ENCODE data around the gene UBE2E2.
"Not testable (repeated sequence)": the region's sequence is repeated elsewhere in the genome, so short reads cannot be mapped to it uniquely, and the experiment has no call there.

Gene UBE2E2

DNA sequence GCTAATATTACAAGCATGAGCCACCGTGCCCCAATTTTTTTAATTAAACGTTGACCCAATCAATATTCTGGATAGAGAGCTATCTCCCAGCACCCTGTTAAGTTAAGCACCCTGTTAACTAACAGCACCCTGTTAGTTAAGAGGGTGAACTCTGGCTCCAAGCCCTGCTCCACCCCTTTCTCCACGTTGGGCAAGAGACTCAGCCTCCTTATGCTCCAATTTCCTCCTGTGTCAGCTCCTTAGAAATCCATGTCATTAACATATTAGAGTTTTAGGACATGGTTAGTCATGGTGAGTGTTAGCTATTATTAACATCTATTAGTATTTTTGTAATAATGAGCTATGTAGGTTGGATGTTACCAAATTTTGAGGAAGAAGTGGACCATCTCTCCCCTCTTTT is 385.4 kb downstream of the UBE2E2 start:
- no peak for DNase-seq (ENCODE audit: low read depth in 3 of 3)

DNA sequence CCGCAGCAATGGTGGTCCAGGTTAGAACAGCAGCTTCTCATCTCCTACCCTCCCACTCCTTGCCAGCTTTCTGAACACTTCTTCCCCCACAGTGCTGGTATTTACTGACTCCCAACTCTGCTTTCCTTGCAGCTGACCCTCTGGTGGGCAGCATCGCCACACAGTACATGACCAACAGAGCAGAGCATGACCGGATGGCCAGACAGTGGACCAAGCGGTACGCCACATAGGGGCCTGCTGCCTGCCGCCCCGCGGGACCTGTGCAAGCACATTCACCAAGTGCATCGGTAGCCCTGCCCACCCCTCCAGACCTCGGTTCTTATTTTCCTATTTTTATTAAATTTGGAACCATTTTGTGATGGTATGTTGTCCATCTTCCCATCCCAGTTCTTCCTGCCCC is 386.5 kb downstream of the UBE2E2 start:
- no peak for DNase-seq (ENCODE audit: low read depth in 3 of 3)

DNA sequence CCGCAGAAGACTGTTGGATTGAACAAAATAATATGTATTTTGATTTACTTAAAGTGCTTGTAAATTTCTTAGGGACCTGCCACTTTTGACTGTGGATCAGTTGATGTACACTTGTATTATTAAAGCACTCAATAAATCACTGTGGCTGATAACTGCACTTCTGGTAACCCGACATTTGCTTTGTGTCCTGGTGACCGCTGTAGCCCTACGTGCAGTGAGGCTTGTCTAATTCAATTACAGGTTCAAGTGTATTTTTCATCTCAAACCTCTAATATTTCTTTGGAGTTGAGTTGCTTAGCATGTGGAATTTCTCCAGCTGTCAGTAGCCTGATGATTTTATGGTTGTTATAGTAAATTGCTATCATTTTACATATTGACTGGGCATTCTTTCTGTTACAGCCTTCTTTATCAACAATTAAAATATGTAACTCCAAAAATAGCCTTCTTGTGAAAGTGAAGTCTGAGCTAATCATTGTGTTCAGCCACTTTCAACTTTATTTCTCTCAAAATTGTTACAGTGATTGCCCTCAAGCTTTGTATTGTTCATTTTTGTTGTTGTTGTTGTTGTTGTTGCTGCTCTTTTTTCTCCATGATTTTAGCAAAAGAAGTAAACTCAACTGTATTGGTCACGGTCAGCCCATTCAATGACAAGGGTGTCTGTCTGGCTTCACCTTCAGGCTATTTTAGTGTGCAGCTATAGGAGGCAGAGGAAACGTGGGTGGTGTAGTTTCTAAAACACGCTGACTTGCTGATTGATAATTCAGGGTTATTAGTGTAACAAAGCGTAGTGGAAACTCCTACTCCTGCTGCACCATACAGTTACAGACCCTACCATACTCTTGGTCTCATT is 387.5 kb downstream of the UBE2E2 start:
- no peak for DNase-seq (ENCODE audit: low read depth in 3 of 3)

DNA sequence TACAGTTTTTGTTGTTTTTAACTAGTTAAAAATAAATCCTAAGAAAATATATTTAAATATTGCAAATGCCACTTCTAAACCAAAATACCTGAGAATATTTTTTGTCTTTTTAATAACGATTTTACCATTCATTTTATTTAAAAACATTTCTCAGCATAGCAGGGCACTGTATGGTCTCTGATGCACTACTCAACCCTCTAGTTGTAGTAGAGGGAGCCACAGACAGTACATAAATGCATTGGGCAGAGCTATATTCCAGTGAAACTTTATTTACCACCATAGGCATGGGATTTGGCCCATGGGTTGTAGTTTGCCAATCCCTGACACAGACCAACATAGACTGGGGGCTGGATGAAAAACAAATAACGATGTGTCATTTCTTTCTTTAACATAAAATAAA is 388.2 kb downstream of the UBE2E2 start:
- DNase-seq (ENCODE audit: low read depth in 3 of 3) = no peak

DNA sequence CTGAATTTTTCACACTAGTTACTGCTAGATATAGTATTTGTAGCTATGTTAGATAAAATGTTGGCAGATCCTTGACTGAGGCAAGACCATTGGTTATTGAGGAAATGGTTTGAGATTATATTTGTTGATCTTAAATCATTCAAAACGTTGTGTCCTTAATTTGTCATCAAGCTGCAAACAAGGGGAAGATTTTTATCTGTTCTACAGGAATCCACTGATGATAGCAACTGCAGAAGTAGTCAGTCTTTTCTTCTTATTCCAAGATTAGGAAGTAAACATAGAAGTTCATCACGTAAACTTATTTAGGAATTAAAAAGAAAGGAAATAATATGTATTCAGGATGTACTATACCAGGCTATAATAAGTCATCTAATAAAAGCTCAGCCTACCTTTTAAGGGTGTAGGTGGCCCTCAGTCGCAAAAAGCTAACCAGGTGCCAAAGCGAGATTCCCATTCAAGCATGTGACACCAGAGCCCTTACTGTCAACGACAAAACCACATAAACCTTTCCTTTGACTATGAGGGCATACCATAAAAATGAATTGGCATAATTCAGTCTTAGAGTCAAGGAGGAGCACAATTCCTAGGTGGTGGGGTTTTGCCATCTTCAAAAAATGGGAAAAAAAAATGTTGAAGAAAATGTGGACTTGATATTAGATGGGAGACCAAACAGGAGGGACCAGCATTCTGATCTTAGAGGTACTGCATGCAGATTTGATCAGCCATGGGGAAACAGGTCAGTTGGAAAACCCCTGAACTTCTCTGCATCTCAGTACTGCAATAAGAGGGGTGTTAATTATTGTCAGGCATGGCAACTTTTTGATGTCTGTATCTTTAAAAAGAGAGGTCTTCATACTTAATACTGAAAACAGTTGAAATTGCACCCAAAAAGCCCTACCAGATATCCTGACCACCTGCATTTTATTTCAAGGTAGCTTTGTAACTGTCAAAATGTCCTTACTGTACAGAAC is 390.1 kb downstream of the UBE2E2 start:
- DNase-seq (ENCODE audit: low read depth in 3 of 3) = no peak

DNA sequence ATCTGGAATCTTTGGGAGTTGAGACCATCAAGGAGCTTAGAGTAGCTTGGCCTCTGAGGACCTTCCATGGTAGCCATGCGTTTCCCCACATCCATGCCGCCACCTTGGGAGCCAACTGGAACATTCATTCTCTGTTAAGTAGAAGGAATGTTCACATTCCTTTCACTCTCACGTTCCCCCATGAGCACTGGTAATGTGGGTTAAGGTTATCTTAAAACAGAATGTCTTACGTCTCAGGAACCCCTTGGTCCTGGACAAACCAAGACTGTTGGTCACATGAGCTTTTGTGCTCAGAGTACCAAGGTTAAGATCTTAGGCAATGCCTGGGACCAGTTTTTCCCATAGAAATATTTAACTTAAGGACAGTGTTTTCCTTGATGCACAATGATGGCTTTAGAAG is 390.9 kb downstream of the UBE2E2 start:
- DNase-seq (ENCODE audit: low read depth in 3 of 3) = no peak

DNA sequence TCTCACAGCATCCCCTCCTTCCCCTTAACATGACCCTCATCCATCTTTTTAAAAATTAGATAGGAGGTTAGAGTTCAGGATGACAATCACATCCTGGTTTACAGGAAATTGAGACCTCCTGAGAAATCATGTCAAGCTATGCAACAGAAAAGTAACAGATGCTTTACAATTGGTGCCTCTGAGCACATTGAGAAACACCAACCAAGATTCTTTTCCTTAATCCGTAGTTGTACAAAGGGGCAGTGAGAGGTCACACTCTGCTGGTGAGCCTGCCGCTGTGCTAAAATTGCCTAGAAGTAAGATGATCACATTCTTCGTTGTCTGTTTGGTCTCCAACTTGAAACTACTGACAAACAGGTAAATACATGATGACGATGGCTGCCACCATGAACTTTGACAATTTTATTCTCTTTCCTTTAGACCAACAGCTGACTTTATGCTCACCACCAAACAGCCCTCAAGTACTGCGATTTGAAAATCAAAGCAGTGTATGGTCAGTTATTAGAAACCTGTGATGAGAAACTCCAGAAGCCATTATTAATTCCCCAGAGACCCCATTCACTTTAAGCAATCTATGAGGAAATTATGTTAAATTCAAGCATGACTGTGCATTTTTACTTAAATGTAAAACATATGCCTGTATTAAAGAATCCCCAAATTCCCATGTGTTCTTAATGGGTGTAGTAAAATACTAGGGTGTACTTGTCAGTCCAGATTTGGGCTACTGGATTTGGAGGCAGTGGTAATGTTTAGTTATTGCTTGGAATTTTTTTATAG is 392.0 kb downstream of the UBE2E2 start:
- no peak for DNase-seq (ENCODE audit: low read depth in 3 of 3)

DNA sequence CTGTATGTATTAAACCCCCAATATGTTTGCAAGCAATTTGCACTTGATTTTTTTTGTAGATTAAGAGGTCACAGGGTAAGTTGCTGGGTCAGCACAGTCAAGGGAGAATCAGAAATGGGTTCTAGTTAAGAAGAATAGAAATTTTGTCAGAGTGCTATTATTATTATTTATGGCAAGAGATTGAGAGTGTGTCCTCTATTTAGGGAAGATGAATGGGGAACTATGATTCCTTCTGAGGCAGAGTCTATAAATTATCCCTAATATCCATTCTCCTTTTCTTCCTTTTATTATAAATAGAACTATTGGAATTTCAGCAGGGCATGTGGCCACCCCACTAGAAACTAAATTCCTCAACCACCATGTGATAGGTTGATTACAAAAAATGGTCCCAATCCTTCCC is 392.7 kb downstream of the UBE2E2 start:
- no peak for DNase-seq (ENCODE audit: low read depth in 3 of 3)

DNA sequence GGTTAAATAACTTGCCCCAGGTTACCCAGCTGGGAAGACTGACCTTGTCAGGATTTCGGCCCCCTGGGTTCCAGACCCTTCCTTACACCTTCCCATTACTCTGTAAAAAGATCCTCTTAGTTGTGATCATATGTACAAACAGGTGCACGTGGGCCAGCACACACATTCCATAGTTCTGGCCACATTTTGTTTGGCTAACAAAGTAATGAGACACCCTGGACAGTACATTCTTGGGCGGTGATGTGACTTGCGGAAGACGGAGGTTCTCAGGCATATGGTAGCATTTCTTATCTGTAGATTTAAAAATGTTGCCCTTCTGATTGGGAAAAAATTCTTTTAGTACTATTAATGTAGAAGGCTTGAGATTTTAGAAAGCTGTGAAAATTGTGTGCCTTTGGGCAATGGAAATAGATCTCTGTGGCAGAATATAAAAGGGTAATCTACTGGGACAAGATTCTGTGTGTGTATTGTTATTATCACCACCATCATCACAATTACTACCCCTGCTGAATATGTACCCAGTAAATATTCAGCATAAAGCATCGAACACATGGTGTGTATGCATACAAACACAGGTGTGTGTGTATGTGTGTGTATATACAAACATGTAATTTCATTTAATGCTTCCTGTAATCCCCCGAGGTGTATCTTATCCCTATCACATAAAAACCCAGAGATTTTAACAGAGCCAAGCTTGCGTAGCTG is 397.2 kb downstream of the UBE2E2 start:
- no peak for DNase-seq (ENCODE audit: low read depth in 3 of 3)

DNA sequence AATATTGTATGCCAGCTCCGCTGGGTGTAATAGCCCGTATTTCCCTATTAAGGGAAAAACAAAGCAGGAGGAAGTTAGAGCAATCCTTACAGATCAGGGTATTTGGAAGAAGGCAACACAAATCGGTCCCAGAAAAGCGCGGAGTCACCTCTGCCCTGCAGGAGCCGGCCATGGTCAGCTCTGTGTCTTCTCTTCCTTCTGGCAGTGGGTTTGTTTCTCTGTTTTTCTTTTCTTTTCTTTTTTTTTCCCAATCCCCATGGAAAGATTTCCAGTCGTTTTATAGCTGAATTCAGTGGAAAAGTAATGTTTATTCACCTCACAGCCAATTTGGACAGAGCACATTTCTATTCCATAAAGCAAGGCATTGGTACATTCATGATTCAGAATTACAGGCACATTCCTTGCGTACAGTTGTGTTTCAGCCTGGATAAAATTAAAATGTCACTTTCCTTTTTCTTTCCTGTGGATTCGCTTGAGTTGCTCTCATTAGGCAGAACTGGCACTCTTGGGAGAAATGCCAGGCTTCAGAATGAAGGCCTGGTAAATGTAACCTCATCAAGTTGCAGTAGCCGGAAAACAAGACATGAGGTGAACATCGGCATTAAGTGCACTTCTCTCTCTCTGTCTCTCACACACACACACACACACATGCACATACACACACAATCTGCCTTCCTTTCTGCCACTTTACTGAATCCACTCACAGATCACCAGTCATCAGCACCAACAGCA is 398.1 kb downstream of the UBE2E2 start:
- DNase-seq (ENCODE audit: low read depth in 3 of 3) = no peak

DNA sequence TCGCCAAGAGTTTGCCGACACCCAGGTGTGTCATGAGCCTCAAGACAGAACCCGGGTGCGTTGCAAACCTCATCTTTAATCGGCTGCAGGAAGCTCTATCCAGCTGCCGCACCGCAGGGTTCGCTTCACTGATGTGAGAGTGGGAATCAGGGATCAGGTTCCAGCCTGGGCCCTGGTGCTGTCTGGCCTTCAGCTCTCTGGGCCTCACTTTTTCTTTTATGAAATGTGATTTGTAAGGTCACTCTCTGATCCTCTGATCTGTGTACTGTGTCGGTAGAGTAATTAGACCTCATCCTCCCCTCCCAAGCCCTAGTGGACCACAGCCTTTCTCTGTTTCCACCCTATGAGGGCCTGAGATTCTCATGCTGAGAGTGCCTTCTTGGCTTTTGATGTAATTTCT is 399.8 kb downstream of the UBE2E2 start:
- DNase-seq (ENCODE audit: low read depth in 3 of 3) = no peak

DNA sequence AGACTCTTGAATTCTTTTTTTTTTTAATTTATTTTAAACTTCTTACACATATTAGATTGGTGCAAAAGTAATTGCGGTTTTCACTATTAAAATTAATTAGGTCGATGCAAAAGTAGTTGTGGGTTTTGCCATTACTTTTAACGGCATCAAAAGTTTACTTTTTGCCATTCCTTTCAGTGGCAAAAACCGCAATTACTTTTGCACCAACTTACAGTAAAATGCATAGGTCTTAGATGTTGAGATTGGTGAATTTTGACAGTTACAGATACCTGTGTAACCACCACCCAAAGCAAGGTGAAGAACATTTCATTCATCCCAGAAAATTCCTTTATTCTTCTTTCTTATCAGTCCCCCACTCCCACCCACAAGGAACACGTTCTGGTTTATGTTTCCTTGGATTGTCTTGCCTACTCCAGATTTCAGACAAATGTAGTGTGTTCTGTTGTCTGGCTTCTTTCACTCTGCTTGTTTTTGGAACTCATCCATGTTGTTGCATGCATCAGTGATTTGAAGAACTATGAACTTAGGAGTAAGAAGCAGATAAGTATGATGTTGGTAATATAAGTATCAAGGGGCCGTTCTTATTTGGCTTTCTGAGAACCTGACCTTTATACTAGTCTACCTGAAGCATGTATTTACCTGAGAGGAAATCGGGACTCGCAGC is 404.2 kb downstream of the UBE2E2 start:
- no peak for DNase-seq (ENCODE audit: low read depth in 3 of 3)

DNA sequence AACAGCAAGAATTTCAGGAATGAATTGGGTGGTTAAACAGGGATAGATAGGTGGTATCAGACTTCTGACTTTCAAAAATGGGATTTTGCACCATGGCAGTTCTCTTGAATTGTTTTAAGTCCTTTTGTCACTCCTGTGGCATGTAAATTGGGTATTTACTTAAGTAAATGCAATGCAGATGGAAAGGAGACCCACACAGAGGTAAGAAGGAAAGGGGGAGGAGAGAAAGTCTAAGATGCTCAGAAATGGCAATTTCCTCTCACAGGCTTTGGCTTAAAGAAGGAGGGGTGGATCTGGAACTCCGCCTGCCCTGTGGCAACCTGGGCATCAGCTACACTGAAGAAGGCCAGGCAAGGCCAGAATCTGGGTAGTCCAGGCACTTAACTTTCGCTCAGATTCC is 405.5 kb downstream of the UBE2E2 start:
- DNase-seq (ENCODE audit: low read depth in 3 of 3) = no peak

DNA sequence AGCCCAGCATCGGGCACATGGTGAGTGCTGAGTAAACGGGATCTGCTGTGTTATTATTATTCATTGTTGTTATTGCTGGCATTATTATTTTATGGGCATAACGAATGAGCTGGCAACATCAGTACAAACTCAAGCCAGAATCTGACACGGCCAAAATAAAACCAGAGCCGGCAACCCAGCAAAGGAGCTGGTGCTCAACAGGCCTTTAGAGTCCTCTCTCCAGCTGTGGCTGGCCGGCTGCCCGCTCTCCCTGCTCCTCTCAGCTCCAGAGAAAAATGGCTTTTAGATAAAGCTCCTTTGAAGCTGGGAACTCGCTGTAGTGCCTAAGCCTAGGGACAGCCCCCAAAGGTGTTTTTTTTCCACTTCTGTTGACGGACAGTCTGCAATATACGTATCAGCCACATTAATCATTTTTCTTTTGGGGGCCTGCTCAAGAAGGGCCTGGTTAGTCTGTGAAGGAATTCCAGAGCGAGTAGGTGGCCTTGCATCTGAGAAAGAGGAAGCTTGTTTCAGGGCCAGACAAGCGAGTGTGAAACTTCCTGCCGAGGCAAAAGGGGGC is 408.7 kb downstream of the UBE2E2 start:
- DNase-seq (ENCODE audit: low read depth in 3 of 3) = no peak

DNA sequence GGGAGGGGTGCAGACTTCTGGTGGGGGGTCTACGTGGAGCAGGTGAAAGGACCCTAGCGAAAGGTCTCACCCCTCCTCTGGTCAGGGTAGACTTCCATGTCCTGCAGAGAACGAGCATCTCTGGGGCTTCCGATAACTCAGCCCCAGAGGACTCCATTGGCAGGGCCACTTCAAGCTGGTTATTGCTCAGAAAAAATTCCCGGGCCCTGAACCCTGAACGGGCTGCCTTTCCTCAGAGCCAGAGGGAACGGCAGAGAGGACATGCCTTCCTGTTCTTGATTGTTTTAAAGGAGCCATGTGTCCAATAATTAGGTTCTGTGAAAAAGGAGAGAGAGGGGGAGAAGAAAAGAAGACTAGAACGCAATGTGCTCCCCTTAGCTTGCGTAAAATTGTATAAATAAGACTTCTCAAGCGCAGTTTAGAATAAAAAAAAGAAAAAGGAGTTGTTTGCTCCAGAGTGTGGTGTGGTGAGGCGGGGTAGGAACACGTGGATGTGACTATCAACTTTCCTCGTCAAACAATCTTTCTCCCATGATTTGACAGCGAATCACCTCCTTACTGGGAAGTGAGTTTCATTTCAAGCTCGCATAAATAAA is 409.3 kb downstream of the UBE2E2 start:
- no peak for DNase-seq (ENCODE audit: low read depth in 3 of 3)

DNA sequence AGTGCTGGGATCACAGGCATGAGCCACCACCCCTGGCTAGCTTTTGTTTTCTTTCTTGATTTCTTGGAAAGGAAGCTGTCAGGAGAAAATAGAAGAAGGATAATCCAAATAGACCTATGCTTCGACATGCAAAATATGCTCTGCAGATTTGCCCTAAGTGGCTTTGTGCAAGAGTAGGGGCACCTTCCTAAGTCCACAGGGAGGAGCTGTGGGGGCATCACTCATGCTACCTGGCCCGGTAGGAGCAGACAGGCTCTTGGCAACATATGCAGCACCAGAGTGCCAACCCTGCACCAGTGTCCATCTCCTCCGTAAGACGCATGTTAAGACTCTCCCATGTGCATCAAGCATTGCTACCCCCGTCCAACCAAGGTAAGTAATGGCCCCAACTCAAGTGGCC is 411.9 kb downstream of the UBE2E2 start:
- no peak for DNase-seq (ENCODE audit: low read depth in 3 of 3)

DNA sequence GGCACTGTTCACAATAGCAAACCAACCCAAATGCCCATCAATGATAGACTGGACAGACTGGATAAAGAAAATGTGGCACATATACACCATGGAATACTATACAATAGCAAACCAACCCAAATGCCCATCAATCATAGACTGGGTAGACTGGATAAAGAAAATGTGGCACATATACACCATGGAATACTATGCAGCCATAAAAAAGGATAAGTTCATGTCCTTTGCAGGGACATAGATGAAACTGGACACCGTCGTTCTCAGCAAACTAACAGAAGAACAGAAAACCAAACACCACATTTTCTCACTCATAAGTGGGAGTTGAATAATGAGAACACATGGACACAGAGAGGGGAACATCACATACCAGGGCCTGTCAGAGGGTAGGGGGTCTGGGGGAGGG is 415.3 kb downstream of the UBE2E2 start:
- not testable (repeated sequence) for DNase-seq (ENCODE audit: low read depth in 3 of 3)

DNA sequence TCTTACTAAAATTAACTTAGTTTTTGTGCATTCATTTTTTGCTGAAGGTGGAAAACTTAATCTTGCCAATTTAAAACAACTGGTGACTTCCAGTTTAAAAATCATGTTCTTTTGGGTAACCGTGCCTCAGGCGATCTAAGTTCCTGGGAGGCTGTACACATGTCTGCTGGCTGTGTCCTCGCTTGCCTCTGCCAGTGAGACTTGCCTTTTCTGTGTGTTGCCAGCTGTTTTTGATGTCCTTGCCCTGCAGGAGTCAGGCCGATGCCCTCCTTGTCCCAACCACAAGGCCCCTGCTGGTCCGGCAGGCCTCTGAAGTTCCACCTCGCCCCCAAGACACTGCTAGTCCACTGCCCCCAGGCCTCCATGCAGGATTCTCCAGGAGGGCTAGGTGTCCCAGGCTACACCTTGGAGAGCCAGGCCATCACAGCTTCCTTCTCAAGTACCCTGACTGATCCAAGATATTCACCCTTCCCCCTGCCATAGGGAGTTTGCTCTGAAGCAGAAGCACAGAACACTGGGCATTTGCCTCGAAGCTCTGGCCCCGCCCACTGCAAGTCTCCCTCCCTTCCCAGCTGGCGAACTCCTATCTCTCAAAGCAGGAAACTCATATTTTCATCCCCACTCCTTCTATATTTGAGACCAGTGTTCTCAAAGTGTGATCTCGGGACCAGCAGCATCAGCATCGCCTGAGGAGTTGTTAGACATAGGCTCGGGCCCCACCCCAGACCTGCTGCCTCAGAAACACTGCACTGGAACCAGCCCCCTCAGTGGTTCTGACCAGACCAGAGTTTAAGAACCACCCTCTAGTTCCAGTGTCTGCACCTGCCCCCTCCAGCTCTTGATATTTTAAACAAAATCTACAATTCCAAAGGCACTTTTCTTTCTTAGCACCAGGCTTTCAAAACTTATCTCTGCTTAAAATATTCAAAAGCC is 416.8 kb downstream of the UBE2E2 start:
- no peak for DNase-seq (ENCODE audit: low read depth in 3 of 3)
